ENCODE data around the gene TP53AIP1.

TP53AIP1 gene

DNA sequence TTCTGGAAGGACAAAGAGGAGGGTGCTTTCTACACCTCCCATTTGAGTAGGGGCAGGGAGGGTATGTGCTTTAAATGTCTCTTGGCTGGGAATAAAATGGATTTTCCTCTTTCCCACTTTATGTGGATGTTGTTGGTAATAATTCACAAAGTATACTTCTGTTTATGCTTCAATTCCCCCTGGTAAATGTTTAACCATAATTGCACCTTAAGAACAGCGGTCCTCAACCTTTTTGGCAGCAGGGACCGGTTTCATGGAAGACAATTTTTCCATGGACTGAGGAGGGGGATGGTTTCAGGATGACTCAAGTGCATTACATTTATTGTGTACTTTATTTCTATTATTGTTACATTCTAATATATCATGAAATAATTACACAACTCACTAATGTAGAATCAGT, 4.0 kb upstream of the TP53AIP1 start:
- no peak for TF ChIP-seq CTCF (IDR thresholded peaks at IDR 0.05)
- Histone ChIP-seq H3K9me3 (no peaks in the 10 kb centered on the region), H3K36me3 (no peaks in the 10 kb centered on the region), H3K4me1 (no peaks in the 10 kb centered on the region), H3K27me3 (peaks cover 0 to 6% of the 10 kb centered on the region in 2 donors), H3K4me3 (no peak overlapping the region), H3K27ac (no peak overlapping the region)
- intact Hi-C loops (cut with DNase I; ENCODE audit: low total_unique reads): no loop called here
- DNase-seq: no peak

DNA sequence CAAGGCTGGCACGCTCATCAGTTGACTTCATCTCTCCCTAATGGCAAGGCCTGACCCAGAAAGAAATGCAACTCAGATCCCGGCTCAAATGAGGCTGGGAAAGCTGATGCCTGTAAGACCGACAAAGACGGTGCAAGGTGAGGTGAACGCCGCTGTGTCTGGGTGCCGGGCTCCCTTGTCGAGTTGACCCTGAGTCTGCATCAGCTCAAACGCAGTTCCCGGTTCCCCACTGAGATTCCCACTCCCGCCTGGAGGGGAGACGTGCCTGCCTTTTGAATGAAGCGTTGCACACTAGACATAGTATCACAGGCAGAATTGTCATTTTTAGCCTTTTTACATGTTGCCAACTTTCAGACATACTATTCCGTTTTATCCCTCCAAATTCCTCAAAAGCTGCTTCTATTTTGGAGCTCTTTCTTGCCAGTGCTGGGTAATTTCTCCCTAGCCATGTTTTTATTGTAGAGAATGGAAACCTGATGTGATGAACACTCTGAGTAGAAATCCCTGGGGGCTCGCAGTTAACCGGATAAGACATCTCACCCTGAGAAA, 831 bp upstream of the TP53AIP1 start:
- no peak overlapping the region for H3K27ac ChIP-seq
- intact Hi-C loops (cut with DNase I; ENCODE audit: low total_unique reads): no loop called here
- DNase-seq: no peak
- no peaks in the 10 kb centered on the region for H3K9me3 ChIP-seq
- H3K4me3 ChIP-seq: no peak overlapping the region
- H3K4me1 ChIP-seq: peaks cover 0 to 3% (median 0%) of the 10 kb centered on the region in 4 donors
- H3K27me3 ChIP-seq: peaks cover 0 to 25% of the 10 kb centered on the region in 2 donors
- no peaks in the 10 kb centered on the region for H3K36me3 ChIP-seq
- TF ChIP-seq CTCF (IDR thresholded peaks at IDR 0.05): no peak

- Histone ChIP-seq H3K36me3 (no peaks in the 10 kb centered on the region), H3K27ac (no peak overlapping the region), H3K4me3 (no peak overlapping the region), H3K4me1 (peaks cover 0 to 3% (median 0%) of the 10 kb centered on the region in 4 donors), H3K27me3 (peaks cover 0 to 25% of the 10 kb centered on the region in 2 donors), H3K9me3 (no peaks in the 10 kb centered on the region)
- DNase-seq: no peak
- no peak for TF ChIP-seq CTCF (IDR thresholded peaks at IDR 0.05)
- intact Hi-C loops (cut with DNase I; ENCODE audit: low total_unique reads): no loop called here
Measured at GRCh38 chr11:128942272-128942612, 429 bp downstream of the TP53AIP1 start.

DNA sequence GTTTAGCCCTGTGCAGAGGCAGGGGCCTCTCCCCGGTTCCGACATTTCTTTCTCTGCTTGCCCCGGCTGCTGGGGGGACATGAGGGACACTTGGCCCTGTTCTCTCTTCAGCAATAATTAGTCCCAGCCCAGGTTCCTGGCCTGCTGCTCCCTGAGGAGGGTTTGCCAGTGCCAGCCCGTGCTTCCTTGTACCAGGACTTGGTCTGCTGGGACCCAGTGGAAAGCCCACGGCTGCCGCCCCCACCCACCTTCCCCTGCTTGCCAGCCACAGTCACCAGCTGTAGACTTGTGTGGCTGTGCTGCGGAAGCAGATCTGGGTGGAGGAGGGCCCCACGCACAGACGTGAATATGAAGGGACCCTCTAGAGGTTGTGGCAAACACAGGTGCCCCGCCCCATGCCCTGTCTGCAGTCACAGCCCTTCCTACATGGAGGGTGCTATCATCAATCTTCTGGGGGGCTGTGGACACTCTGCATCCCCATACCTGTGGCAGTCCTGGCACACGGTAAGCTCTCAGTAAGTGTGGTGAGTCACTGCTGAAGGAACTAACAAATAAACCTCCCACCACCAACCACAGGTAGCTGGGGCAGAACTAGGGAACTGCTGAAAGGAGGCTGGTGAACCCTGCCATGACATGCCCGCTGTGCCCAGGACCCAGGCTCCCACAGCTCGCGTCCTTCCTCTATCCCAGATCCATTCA, 949 bp downstream of the TP53AIP1 start:
- no peak for DNase-seq
- intact Hi-C loops (cut with DNase I; ENCODE audit: low total_unique reads): no loop called here
- peaks cover 0 to 25% of the 10 kb centered on the region in 2 donors for H3K27me3 ChIP-seq
- no peak overlapping the region for H3K4me3 ChIP-seq
- no peak overlapping the region for H3K27ac ChIP-seq
- H3K9me3 ChIP-seq: no peaks in the 10 kb centered on the region
- TF ChIP-seq CTCF (IDR thresholded peaks at IDR 0.05): no peak
- no peaks in the 10 kb centered on the region for H3K36me3 ChIP-seq
- peaks cover 0 to 3% (median 0%) of the 10 kb centered on the region in 4 donors for H3K4me1 ChIP-seq

GRCh38 chr11:128941110-128941509, 1.6 kb downstream of the TP53AIP1 start:
- H3K4me1 ChIP-seq: peaks cover 0 to 3% (median 0%) of the 10 kb centered on the region in 4 donors
- H3K4me3 ChIP-seq: no peak overlapping the region
- H3K36me3 ChIP-seq: no peaks in the 10 kb centered on the region
- peaks cover 0 to 25% of the 10 kb centered on the region in 2 donors for H3K27me3 ChIP-seq
- no peak overlapping the region for H3K27ac ChIP-seq
- DNase-seq: no peak
- intact Hi-C loops (cut with DNase I; ENCODE audit: low total_unique reads): no loop called here
- TF ChIP-seq CTCF (IDR thresholded peaks at IDR 0.05): no peak
- H3K9me3 ChIP-seq: no peaks in the 10 kb centered on the region
